ENCODE data around the gene FLOT1.
A peak's percentile ranks its signal among the peaks of the same experiment; 100 is the strongest.
"Not testable (repeated sequence)": the region's sequence is repeated elsewhere in the genome, so short reads cannot be mapped to it uniquely, and the experiment has no call there.

The FLOT1 gene

GRCh38 chr6:30723159-30723842, 19.2 kb downstream of the FLOT1 start:
- DNase-seq (ENCODE audit: low read depth), result not testable (repeated sequence)

- DNase-seq (ENCODE audit: low read depth), result peak; percentile 84
Observed at GRCh38 chr6:30722280-30723112, 20.0 kb downstream of the FLOT1 start.

- DNase-seq (ENCODE audit: low read depth), result not testable (repeated sequence)
Observed at GRCh38 chr6:30722025-30722279, 20.5 kb downstream of the FLOT1 start.

GRCh38 chr6:30721198-30722024, 21.1 kb downstream of the FLOT1 start:
- peak; percentile 96 for DNase-seq (ENCODE audit: low read depth)

GRCh38 chr6:30720738-30721197, 21.7 kb downstream of the FLOT1 start:
- DNase-seq (ENCODE audit: low read depth), result peak; percentile 43

- DNase-seq (ENCODE audit: low read depth), result peak; percentile 90
Observed at GRCh38 chr6:30719791-30720737, 22.4 kb downstream of the FLOT1 start, which contains the start of gene TUBB. TSS of gene TUBB (plus strand) at chr6:30720352. CDS start at chr6:30720507, 155 bp downstream.

- no peak for DNase-seq (ENCODE audit: low read depth)
Observed at GRCh38 chr6:30719356-30719755, 23.1 kb downstream of the FLOT1 start.

- DNase-seq (ENCODE audit: low read depth), result not testable (repeated sequence)
Observed at GRCh38 chr6:30717845-30718720, 24.4 kb downstream of the FLOT1 start.

- DNase-seq (ENCODE audit: low read depth), result peak; percentile 98
Observed at GRCh38 chr6:30717129-30717844, 25.2 kb downstream of the FLOT1 start, which contains the start of gene MDC1. TSS of gene MDC1 (minus strand) at chr6:30717281. CDS start at chr6:30715175, 2,106 bp downstream.

GRCh38 chr6:30716879-30717128, 25.7 kb downstream of the FLOT1 start:
- DNase-seq (ENCODE audit: low read depth), result no peak

GRCh38 chr6:30714263-30714662, 28.2 kb downstream of the FLOT1 start:
- DNase-seq (ENCODE audit: low read depth), result no peak

- DNase-seq (ENCODE audit: low read depth), result no peak
Observed at GRCh38 chr6:30712441-30712945, 30.0 kb downstream of the FLOT1 start.

GRCh38 chr6:30711758-30712380, 30.6 kb downstream of the FLOT1 start:
- DNase-seq (ENCODE audit: low read depth), result no peak

GRCh38 chr6:30709101-30709868, 33.2 kb downstream of the FLOT1 start:
- DNase-seq (ENCODE audit: low read depth), result no peak

- DNase-seq (ENCODE audit: low read depth), result no peak
Observed at GRCh38 chr6:30707281-30707850, 35.1 kb downstream of the FLOT1 start.

- no peak for DNase-seq (ENCODE audit: low read depth)
Observed at GRCh38 chr6:30705620-30706019, 36.9 kb downstream of the FLOT1 start.

- no peak for DNase-seq (ENCODE audit: low read depth)
Observed at GRCh38 chr6:30703821-30704220, 38.7 kb downstream of the FLOT1 start.

GRCh38 chr6:30703011-30703410, 39.5 kb downstream of the FLOT1 start:
- no peak for DNase-seq (ENCODE audit: low read depth)

Measured in activated gamma-delta T cell treated with anti-CD3 and anti-CD28 coated beads, Interleukin-2, amount 50 U/mL, for 16 hours (primary cell).